GM12878 (cell line): ENCODE data around the gene MFGE8. TPM values are rescaled to one million over a fixed set of nuclear protein-coding genes. Genes with fewer than 3 reads are reported as not detected.

Experiments
- ATAC-seq: fragments of 200-7000 bp; cut with Tn5 transposase; 3 replicates; pipeline ENCODE4 v1.9.1; 2020; ENCODE audit warnings: mild to moderate bottlenecking, moderate library complexity
- BruUV-seq: library from RNA; stranded (reverse); fragments of 400-500 nt; replicated peaks from 2 replicates; lab custom pipeline; 2021; lab: Mats Ljungman, UMichigan
- CTCF ChIA-PET: fragments of 300-600 bp; sonication (Branson Sonifier 250); formaldehyde crosslinking; extraction: SDS; loops from one replicate; lab custom pipeline; 2021; ENCODE audit warnings: inconsistent platforms; lab: Yijun Ruan, JAX
- POLR2A ChIA-PET: fragments of 350-600 bp; formaldehyde crosslinking; extraction: SDS; loops from one replicate; lab custom pipeline; 2021; ENCODE audit warnings: inconsistent platforms; lab: Charles Lee
- RAD21 ChIA-PET: fragments of 300-600 bp; sonication (Branson Sonifier 250); formaldehyde crosslinking; loops from one replicate; lab custom pipeline; 2023; ENCODE audit warnings: antibody characterized with exemption; ENCODE audit not compliant: unreplicated experiment; lab: Charles Lee
- SMC1A ChIA-PET: fragments of 300-600 bp; sonication (Branson Sonifier 250); formaldehyde crosslinking; loops from one replicate; lab custom pipeline; 2023; ENCODE audit not compliant: unreplicated experiment, uncharacterized antibody; lab: Charles Lee
- DNase-seq: peaks from one replicate; pipeline ENCODE4 v3.0.0-alpha.2; 2011; ENCODE audit warnings: low read depth, low spot score
- FAIRE-seq: peaks from 3 replicates; lab custom pipeline; 2011; peaks lifted over from hg19 to GRCh38; lab: Jason Lieb, UNC
- H2AFZ ChIP-seq: 2 replicates; pipeline ENCODE4 v1.6.0; 2011; ENCODE audit warnings: low read depth, low read length, control low read depth; ENCODE audit not compliant: control insufficient read depth
- H3K27ac ChIP-seq: 2 replicates; pipeline ENCODE4 v1.5.1; 2011; ENCODE audit warnings: control low read depth; ENCODE audit not compliant: control insufficient read depth, insufficient read depth
- H3K27me3 ChIP-seq, 2 experiments: replicated peaks in 1 of 2; 2 replicates each; pipeline versions ENCODE4 v1.6.0 to v1.6.1; 2011; ENCODE audit warnings: low read length in 1 of 2; ENCODE audit not compliant: control insufficient read depth in 2 of 2, insufficient read depth in 2 of 2
- H3K36me3 ChIP-seq, 2 experiments: 2 replicates each; pipeline ENCODE4 v1.5.1; 2011; ENCODE audit warnings: low read length in 1 of 2; ENCODE audit not compliant: control insufficient read depth in 2 of 2, insufficient read depth in 2 of 2
- H3K4me1 ChIP-seq: 2 replicates; pipeline ENCODE4 v1.6.1; 2011; ENCODE audit warnings: mild to moderate bottlenecking, low read length, moderate library complexity, mixed read lengths; ENCODE audit not compliant: control insufficient read depth, insufficient read depth
- H3K4me2 ChIP-seq: 2 replicates; pipeline ENCODE4 v1.6.0; 2011; ENCODE audit warnings: control low read depth; ENCODE audit not compliant: control insufficient read depth, insufficient read depth
- H3K4me3 ChIP-seq: fragments of 200-600 bp; sonication (generic); 2 replicates; pipeline ENCODE4 v1.5.1; 2016
- H3K79me2 ChIP-seq: 2 replicates; pipeline ENCODE4 v1.6.0; 2011; ENCODE audit warnings: low read length; ENCODE audit not compliant: control insufficient read depth, insufficient read depth
- H3K9ac ChIP-seq: 2 replicates; pipeline ENCODE4 v1.8.0; 2011; ENCODE audit warnings: low read length, control low read depth, mixed read lengths; ENCODE audit not compliant: control insufficient read depth, insufficient read depth
- H3K9me3 ChIP-seq: replicated peaks from 3 replicates; pipeline ENCODE4 v1.5.1; 2011; ENCODE audit warnings: mild to moderate bottlenecking, low read length; ENCODE audit not compliant: control insufficient read depth, insufficient read depth
- H4K20me1 ChIP-seq: 2 replicates; pipeline ENCODE4 v1.6.0; 2011; ENCODE audit not compliant: control insufficient read depth, insufficient read depth
- BRCA1 ChIP-seq: IDR thresholded peaks from 2 replicates; pipeline ENCODE4 v1.6.1; 2011; ENCODE audit warnings: low read depth, low read length, improper control_type of control experiment
- CBFB ChIP-seq: IDR thresholded peaks from 2 replicates; pipeline ENCODE4 v1.6.1; 2016; ENCODE audit warnings: antibody characterized with exemption, low read depth
- CEBPB ChIP-seq, 2 experiments: fragments of 150-350 bp in 1 of 2; IDR thresholded peaks; 2 replicates each; pipeline ENCODE4 v1.6.1; 2012 to 2014; ENCODE audit warnings: low read depth in 2 of 2, low read length in 2 of 2, borderline replicate concordance in 1 of 2, inconsistent platforms in 1 of 2
- HDAC6 ChIP-seq: fragments of 200-600 bp; sonication (generic); IDR thresholded peaks from one replicate; pipeline ENCODE4 v1.8.0; 2017; ENCODE audit warnings: antibody characterized with exemption; ENCODE audit not compliant: unreplicated experiment
- MEF2B ChIP-seq: fragments of 450-650 bp; IDR thresholded peaks from 2 replicates; pipeline ENCODE4 v1.6.1; 2018; ENCODE audit warnings: mild to moderate bottlenecking, moderate library complexity; ENCODE audit not compliant: partially characterized antibody, poor library complexity, severe bottlenecking
- MTA2 ChIP-seq: fragments of 450-650 bp; IDR thresholded peaks from 2 replicates; pipeline ENCODE4 v1.6.1; 2016; ENCODE audit warnings: low read depth, mild to moderate bottlenecking, moderate library complexity
- MYC ChIP-seq: IDR thresholded peaks from 2 replicates; pipeline ENCODE4 v1.6.1; 2011; ENCODE audit warnings: mild to moderate bottlenecking, low read length, moderate library complexity, inconsistent platforms; ENCODE audit not compliant: insufficient read depth, insufficient replicate concordance, insufficient read length, severe bottlenecking
- NBN ChIP-seq: fragments of 450-650 bp; IDR thresholded peaks from 2 replicates; pipeline ENCODE4 v1.6.1; 2016
- PAX5 ChIP-seq: IDR thresholded peaks from 2 replicates; pipeline ENCODE4 v1.6.1; 2011; ENCODE audit warnings: low read depth, low read length, borderline replicate concordance
- POLR2AphosphoS5 ChIP-seq: IDR thresholded peaks from 2 replicates; pipeline ENCODE4 v1.6.1; 2011; ENCODE audit warnings: mild to moderate bottlenecking, low read length, inconsistent platforms
- SIX5 ChIP-seq: IDR thresholded peaks from 2 replicates; pipeline ENCODE4 v1.6.1; 2011; ENCODE audit warnings: mild to moderate bottlenecking, low read depth, low read length, moderate library complexity; ENCODE audit not compliant: severe bottlenecking
- SMC3 ChIP-seq: IDR thresholded peaks from 2 replicates; pipeline ENCODE4 v1.6.1; 2011; ENCODE audit warnings: low read length, improper control_type of control experiment, borderline replicate concordance
- SREBF2 ChIP-seq: IDR thresholded peaks from 2 replicates; pipeline ENCODE4 v1.6.1; 2012; ENCODE audit warnings: mild to moderate bottlenecking, low read length
- TBL1XR1 ChIP-seq: IDR thresholded peaks from 2 replicates; pipeline ENCODE4 v1.6.1; 2012; ENCODE audit warnings: low read depth, low read length, improper control_type of control experiment
- TCF3 ChIP-seq: IDR thresholded peaks from 2 replicates; pipeline ENCODE4 v1.6.1; 2012; ENCODE audit warnings: low read depth, mild to moderate bottlenecking, low read length, borderline replicate concordance; ENCODE audit not compliant: insufficient read depth
- YY1 ChIP-seq: IDR thresholded peaks from 2 replicates; pipeline ENCODE4 v1.6.1; 2011; ENCODE audit warnings: low read depth, mild to moderate bottlenecking, low read length
- ZNF384 ChIP-seq: IDR thresholded peaks from 2 replicates; pipeline ENCODE4 v1.6.1; 2012; ENCODE audit warnings: low read depth, mild to moderate bottlenecking, low read length, improper control_type of control experiment, borderline replicate concordance
- WGBS: methylation state at CpG from one replicate; pipeline ENCODE4 v1.1.6; 2016; ENCODE audit warnings: low lambda C conversion rate; ENCODE audit not compliant: insufficient replicate concordance, insufficient coverage; ENCODE audit errors: missing lambda C conversion rate; 5-methylcytosine and 5-hydroxymethylcytosine counted together
- in situ Hi-C: fragments of 300-500 bp; cut with MboI; formaldehyde crosslinking; loops from 9 replicates; pipeline ENCODE4 v1.14.3; 2018; ENCODE audit warnings: mixed read lengths
- intact Hi-C: fragments of 100-400 bp; cut with micrococcal nuclease; formaldehyde crosslinking; loops from one replicate; pipeline ENCODE4 v1.14.2; 2022; ENCODE audit not compliant: unreplicated experiment
- polyA plus RNA-seq, 11 experiments: library from polyadenylated mRNA; depleted of rRNA in 4 of 11; unstranded in 6 of 11; stranded (reverse) in 5 of 11; fragments of >200 nt; fragmentation: Nextera tagmentation in 4 of 11; fragmentation: Illumina TruSeq in 1 of 11; extraction: Ambion mirVana in 4 of 11; extraction: Trizol in 1 of 11; gene quantifications; 1 replicate in 1 of 11; 2 replicates in 10 of 11; pipeline versions ENCODE4 v1.2.1 to v1.2.3, GENCODE V29; 2011 to 2016; ENCODE audit warnings: inconsistent platforms in 2 of 11, missing spikeins in 2 of 11, low read depth in 1 of 11
- total RNA-seq, 4 experiments: library from RNA; depleted of rRNA in 3 of 4; stranded (reverse); fragments of >200 nt in 3 of 4; fragmentation: Illumina TruSeq in 1 of 4; extraction: Trizol in 1 of 4; gene quantifications; 2 replicates each; pipeline versions ENCODE4 v1.2.1 to v1.2.3, GENCODE V29; 2013 to 2021
- TF ChIP-seq, protein P1 (sequence below): fragments of 450-650 bp; IDR thresholded peaks from 2 replicates; pipeline ENCODE4 v1.6.1; 2017; ENCODE audit warnings: mild to moderate bottlenecking, low read depth, inconsistent platforms; ENCODE audit not compliant: poor library complexity, severe bottlenecking

Gene MFGE8
- total and polyA plus RNA-seq, 10 of the 15 experiments (the other 5 are each of a cell fraction or from before 2014, with no cell fraction given): 0.81 to 5.9 (median 1.0) TPM; not detected in 2

DNA sequence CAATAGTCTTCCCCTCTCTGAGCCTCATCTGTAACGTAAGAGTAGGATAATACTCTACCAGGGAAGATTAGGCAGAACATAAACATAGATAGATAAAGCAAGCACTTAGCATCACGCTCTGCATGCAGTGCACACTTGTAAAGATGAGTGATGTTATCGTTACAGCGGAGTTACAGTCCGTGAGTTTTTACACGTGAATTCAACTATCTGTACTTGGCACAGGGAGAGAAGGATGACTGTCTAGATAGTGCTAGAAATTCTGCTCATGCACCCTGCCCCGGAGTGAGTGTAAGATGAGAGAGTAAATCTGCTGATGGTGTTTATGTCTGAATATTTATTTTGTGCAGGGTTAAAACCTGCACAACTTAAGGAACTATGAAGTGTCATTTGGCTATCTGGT is 53.6 kb downstream of the MFGE8 start:
- intact Hi-C loops (no loop called here), in situ Hi-C loops (no loop called here)
- no peaks in the 10 kb centered on the region for H3K79me2 ChIP-seq
- H3K27ac ChIP-seq: no peak overlapping the region
- RAD21 ChIA-PET: no interaction called here
- CTCF ChIA-PET: interaction anchor here (1.4 kb wide), 1 partner anchor 20 kb away, joined by 4 read pairs; no protein-coding TSS in a partner anchor
- SMC1A ChIA-PET: no interaction called here
- WGBS: 37% methylated on average over 7 of the region's 7 CpGs
- no peaks in the 10 kb centered on the region for H3K36me3 ChIP-seq
- no peak overlapping the region for H3K4me3 ChIP-seq
- H3K4me2 ChIP-seq: no peak overlapping the region
- no peak overlapping the region for H2AFZ ChIP-seq
- FAIRE-seq: no peak
- H3K9ac ChIP-seq: no peak overlapping the region
- POLR2A ChIA-PET: no interaction called here
- no peak for DNase-seq
- TF ChIP-seq NBN: no peak
- TF ChIP-seq, protein P1, sequence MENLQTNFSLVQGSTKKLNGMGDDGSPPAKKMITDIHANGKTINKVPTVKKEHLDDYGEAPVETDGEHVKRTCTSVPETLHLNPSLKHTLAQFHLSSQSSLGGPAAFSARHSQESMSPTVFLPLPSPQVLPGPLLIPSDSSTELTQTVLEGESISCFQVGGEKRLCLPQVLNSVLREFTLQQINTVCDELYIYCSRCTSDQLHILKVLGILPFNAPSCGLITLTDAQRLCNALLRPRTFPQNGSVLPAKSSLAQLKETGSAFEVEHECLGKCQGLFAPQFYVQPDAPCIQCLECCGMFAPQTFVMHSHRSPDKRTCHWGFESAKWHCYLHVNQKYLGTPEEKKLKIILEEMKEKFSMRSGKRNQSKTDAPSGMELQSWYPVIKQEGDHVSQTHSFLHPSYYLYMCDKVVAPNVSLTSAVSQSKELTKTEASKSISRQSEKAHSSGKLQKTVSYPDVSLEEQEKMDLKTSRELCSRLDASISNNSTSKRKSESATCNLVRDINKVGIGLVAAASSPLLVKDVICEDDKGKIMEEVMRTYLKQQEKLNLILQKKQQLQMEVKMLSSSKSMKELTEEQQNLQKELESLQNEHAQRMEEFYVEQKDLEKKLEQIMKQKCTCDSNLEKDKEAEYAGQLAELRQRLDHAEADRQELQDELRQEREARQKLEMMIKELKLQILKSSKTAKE: no peak
- no peak for TF ChIP-seq HDAC6
- no peak for TF ChIP-seq TBL1XR1
- no peaks in the 10 kb centered on the region for H3K4me1 ChIP-seq
- BruUV-seq: no TSS peak
- H3K9me3 ChIP-seq: no peaks in the 10 kb centered on the region; the same call in 2 of the 3 replicates
- no peaks in the 10 kb centered on the region for H4K20me1 ChIP-seq
- no peak for ATAC-seq
- H3K27me3 ChIP-seq: no peaks in the 10 kb centered on the region

DNA sequence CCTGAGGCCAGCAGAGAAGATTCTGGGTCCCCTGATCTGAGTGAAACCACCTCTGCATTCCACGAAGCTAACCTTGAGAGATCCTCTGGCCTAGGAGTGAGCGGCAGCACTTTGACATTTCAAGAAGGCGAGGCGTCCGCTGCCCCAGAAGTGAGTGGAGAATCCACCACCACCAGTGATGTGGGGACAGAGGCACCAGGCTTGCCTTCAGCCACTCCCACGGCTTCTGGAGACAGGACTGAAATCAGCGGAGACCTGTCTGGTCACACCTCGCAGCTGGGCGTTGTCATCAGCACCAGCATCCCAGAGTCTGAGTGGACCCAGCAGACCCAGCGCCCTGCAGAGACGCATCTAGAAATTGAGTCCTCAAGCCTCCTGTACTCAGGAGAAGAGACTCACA is 54.2 kb downstream of the MFGE8 start:
- BruUV-seq: no TSS peak
- in situ Hi-C loops: no loop called here
- CTCF ChIA-PET: no interaction called here
- no peak for TF ChIP-seq MTA2
- no peak for TF ChIP-seq SIX5
- no peak for TF ChIP-seq PAX5
- no peak for TF ChIP-seq SMC3
- TF ChIP-seq POLR2AphosphoS5: no peak
- TF ChIP-seq CBFB: no peak
- TF ChIP-seq CEBPB (IDR thresholded peaks at IDR 0.05; ENCODE audit: borderline replicate concordance in 1 of 2, low read depth in 2 of 2, low read length in 2 of 2): no peak
- no peak for TF ChIP-seq MYC
- TF ChIP-seq HDAC6: no peak
- no peak for TF ChIP-seq TCF3
- no peak for TF ChIP-seq MEF2B
- no peak for TF ChIP-seq YY1
- TF ChIP-seq SREBF2: no peak
- no peak for TF ChIP-seq ZNF384
- TF ChIP-seq BRCA1: no peak

More for the DNA sequence above, 54.2 kb downstream of the MFGE8 start:
- ChIA-PET RAD21 (no interaction called here), POLR2A (no interaction called here), SMC1A (no interaction called here)
- H3K79me2 ChIP-seq: no peaks in the 10 kb centered on the region
- no peak overlapping the region for H2AFZ ChIP-seq
- WGBS: 62% methylated on average over 11 of the region's 11 CpGs
- ATAC-seq (no peak), DNase-seq (no peak), FAIRE-seq (no peak)
- H3K4me1 ChIP-seq: no peaks in the 10 kb centered on the region
- H3K36me3 ChIP-seq: no peaks in the 10 kb centered on the region
- H3K9ac ChIP-seq: no peak overlapping the region
- H3K27ac ChIP-seq: no peak overlapping the region
- no peaks in the 10 kb centered on the region for H3K27me3 ChIP-seq
- H3K4me2 ChIP-seq: no peak overlapping the region
- no peaks in the 10 kb centered on the region for H4K20me1 ChIP-seq
- intact Hi-C loops: no loop called here
- H3K4me3 ChIP-seq: no peak overlapping the region
- H3K9me3 ChIP-seq: no peaks in the 10 kb centered on the region; the same call in 2 of the 3 replicates
